Ovary (tissue), 3 donors: Measurements from ENCODE around the gene AARS1.
"Not testable (repeated sequence)": the region's sequence is repeated elsewhere in the genome, so short reads cannot be mapped to it uniquely, and the experiment has no call there.

Source experiments
- POLR2A ChIP-seq: fragments of 450-650 bp; IDR thresholded peaks from one replicate; pipeline ENCODE4 v1.6.1; 2017; ENCODE audit warnings: antibody characterized with exemption, mild to moderate bottlenecking, moderate library complexity
- TF ChIP-seq, protein P1 (sequence below), 3 donors: fragments of 450-650 bp in 2 of 3; fragments of 200-600 bp in 1 of 3; IDR thresholded peaks; one replicate each; pipeline versions ENCODE4 v1.5.1 to v1.8.0; 2016 to 2022; ENCODE audit warnings: antibody characterized with exemption in 3 of 3, mild to moderate bottlenecking in 1 of 3
- donor health status: DM: no; HTN: no; CAD: no.

DNA sequence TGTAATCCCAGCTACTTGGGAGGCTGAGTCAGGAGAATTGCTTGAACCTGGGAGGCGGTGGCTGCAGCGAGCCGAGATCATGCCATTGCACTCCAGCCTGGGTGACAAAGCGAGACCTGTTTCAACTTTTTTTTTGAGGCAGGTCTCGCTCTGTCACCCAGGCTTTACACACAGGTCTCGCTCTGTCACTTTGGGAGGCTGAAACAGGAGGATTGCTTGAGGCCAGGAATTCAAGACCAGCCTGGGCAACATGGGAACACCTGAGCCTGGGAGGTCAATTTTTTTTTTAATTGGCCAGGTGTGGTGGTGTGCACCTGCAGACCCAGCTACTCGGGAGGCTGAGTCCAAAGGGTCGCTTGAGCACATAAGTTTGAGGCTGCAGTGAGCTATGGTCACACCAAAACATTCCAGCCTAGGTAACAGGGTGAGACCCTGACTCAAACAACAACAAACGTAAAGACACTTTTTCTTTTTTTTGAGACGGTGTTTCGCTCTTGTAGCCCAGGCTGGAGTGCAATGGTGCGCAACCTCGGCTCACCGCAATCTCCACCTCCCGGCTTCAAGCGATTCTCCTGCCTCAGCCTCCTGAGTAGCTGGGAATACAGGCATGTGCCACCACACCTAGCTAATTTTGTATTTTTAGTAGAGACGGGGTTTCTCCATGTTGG lies 1.9 kb downstream of the AARS1 start:
- TF ChIP-seq, protein P1, sequence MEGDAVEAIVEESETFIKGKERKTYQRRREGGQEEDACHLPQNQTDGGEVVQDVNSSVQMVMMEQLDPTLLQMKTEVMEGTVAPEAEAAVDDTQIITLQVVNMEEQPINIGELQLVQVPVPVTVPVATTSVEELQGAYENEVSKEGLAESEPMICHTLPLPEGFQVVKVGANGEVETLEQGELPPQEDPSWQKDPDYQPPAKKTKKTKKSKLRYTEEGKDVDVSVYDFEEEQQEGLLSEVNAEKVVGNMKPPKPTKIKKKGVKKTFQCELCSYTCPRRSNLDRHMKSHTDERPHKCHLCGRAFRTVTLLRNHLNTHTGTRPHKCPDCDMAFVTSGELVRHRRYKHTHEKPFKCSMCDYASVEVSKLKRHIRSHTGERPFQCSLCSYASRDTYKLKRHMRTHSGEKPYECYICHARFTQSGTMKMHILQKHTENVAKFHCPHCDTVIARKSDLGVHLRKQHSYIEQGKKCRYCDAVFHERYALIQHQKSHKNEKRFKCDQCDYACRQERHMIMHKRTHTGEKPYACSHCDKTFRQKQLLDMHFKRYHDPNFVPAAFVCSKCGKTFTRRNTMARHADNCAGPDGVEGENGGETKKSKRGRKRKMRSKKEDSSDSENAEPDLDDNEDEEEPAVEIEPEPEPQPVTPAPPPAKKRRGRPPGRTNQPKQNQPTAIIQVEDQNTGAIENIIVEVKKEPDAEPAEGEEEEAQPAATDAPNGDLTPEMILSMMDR (IDR thresholded peaks at IDR 0.05) = not testable (repeated sequence)
- TF ChIP-seq POLR2A = not testable (repeated sequence)
